Aorta (tissue), 5 donors: Measurements from ENCODE around the gene ETV5. TPM values are rescaled to one million over a fixed set of nuclear protein-coding genes. Genes with fewer than 3 reads are reported as not detected.

Source experiments
- ATAC-seq: fragments of 200-7000 bp; cut with Tn5 transposase; one replicate; pipeline ENCODE4 v1.9.1; 2022; ENCODE audit warnings: moderate library complexity; ENCODE audit not compliant: low FRiP score
- DNase-seq, 2 donors: peaks; one replicate each; pipeline ENCODE4 v3.0.0-alpha.2; 2020
- H3K27ac ChIP-seq, 2 donors: one replicate each; pipeline ENCODE4 v1.5.1; 2013; ENCODE audit warnings: low read length in 2 of 2, mild to moderate bottlenecking in 2 of 2, moderate library complexity in 2 of 2, control low read depth in 1 of 2, inconsistent platforms in 1 of 2, low read depth in 1 of 2
- H3K27me3 ChIP-seq, 2 donors: one replicate each; pipeline ENCODE4 v1.6.1; 2013; ENCODE audit warnings: control low read depth in 1 of 2, low read length in 1 of 2, mild to moderate bottlenecking in 1 of 2, moderate library complexity in 1 of 2; ENCODE audit not compliant: insufficient read depth in 2 of 2, control insufficient read depth in 1 of 2
- H3K36me3 ChIP-seq, 2 donors: one replicate each; pipeline ENCODE4 v1.6.1; 2013; ENCODE audit warnings: control low read depth in 1 of 2, low read length in 1 of 2, mild to moderate bottlenecking in 1 of 2; ENCODE audit not compliant: insufficient read depth in 2 of 2, control insufficient read depth in 1 of 2
- H3K4me1 ChIP-seq, 2 donors: one replicate each; pipeline ENCODE4 v1.6.1; 2013; ENCODE audit warnings: low read length in 2 of 2, control low read depth in 1 of 2, mild to moderate bottlenecking in 1 of 2, moderate library complexity in 1 of 2; ENCODE audit not compliant: insufficient read depth in 2 of 2, control insufficient read depth in 1 of 2
- H3K4me3 ChIP-seq, 2 donors: one replicate each; pipeline ENCODE4 v1.5.1; 2013; ENCODE audit warnings: low read length in 2 of 2, control low read depth in 1 of 2, mild to moderate bottlenecking in 1 of 2
- H3K9me3 ChIP-seq: one replicate; pipeline ENCODE4 v1.6.1; 2013; ENCODE audit warnings: mild to moderate bottlenecking, low read length; ENCODE audit not compliant: control insufficient read depth
- WGBS, 2 donors: extraction: QIAGEN DNeasy Blood & Tissue Kit; methylation state at CpG; one replicate each; pipeline ENCODE4 v1.1.7; 2013; 5-methylcytosine and 5-hydroxymethylcytosine counted together
- intact Hi-C, 2 donors: fragments of 100-400 bp; cut with DNase I; formaldehyde crosslinking; loops; one replicate each; pipeline versions ENCODE4 v1.14.2 to v1.15.0; 2022
- long read RNA-seq, 2 donors: library from polyadenylated mRNA; unstranded; transcript quantifications; one replicate each; pipeline ENCODE4 v2.0.0, GENCODE V29; 2020 to 2021
- polyA plus RNA-seq, 2 donors: library from polyadenylated mRNA; stranded (reverse); fragments of 200-250 nt; gene quantifications; one replicate each; pipeline ENCODE4 v1.2.3, GENCODE V29; 2013
- total RNA-seq, 2 donors: library from RNA; stranded (reverse); fragmentation: NEBNext Ultra II Directional; extraction: Animal tissue kit (Norgen Biotek cat#: 25700); gene quantifications; one replicate each; pipeline ENCODE4 v1.2.1, GENCODE V29; 2021
- donor health status: healthy with polysubstance abuse.
- donor health status: Bipolar disorder and iron deficiency.
- donor health status: DM: no; HTN: no; CAD: no.
- donor health status: DM: no; HTN: no; CAD: no.
- donor health status: DM: yes; HTN: yes; CAD: no.

The ETV5 gene
- total RNA-seq (10 to 100 TPM; 25.5 to 34.0 TPM), polyA plus RNA-seq (1 to 10 TPM; 7.6 to 8.7 TPM)
- long read RNA-seq, donor 1, transcript ETV5-211 (5 exons, 764 nt) = major isoform, 7 of 33 reads
- long read RNA-seq, donor 1, partial matches to known transcripts = 13 of 33 reads
- long read RNA-seq, donor 1, other reads (novel, unspliced or antisense) = 12 of 33 reads
- long read RNA-seq, donor 2, full-length matches to known transcripts = 2 of 6 reads
- long read RNA-seq, donor 2, partial matches to known transcripts = 1 of 6 reads
- long read RNA-seq, donor 2, other reads (novel, unspliced or antisense) = 3 of 6 reads

DNA sequence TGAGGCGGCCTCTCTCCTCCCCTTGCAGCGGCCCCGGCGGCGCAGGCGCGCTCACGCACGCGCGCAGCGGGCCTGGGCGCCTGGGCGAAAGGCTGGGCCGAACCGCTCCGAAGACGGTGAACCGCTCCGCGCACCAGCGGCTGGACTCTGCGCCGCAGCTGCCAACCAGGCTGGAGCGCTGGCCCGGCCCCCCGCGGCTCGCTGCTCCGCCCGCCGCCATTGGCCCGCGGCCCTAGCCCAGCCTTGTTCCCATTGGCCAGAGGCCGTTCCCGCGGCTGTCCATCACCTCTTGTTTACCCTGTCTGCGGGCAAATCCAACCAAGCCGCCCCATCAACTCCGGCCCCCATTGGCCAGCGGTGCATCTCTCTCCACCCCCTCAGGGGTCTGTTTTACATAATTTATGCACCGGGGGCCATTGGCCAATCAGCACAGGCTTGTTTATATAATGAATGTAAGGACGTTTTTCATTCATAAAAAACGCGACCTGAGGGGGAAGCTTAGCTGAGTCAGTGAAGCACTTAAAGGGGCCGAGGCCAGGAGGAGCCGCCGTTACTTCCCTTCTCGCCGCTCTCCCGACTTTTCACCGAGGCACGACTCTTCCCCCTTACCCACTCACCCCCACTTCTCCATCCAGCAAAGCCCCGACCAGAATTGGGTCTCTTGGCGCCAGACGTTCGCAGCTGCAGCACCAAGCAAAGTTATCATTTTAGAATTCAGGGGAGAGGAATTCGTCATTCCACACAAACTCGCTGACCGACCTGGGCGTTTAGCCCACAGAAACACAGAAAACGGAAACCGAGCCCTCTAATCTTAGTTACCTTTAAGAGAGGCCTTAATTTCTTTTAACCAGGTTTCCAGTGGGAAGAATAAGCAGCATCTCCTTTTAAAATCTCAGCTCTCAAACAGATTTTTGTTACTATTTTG, at the start of gene ETV5:
Gene ETV5 (minus strand): TSS at position 149 of the 925 bp plus-strand sequence. CDS start 3,221 bp downstream, outside the sequence.
- WGBS, 2 donors = 0 to 1% methylated on average over 38 to 63 of the region's 63 CpGs
- intact Hi-C loops = loop anchor here (1.0 to 5.0 kb wide), 3 partner anchors 127 to 172 kb away; no protein-coding TSS in a partner anchor
- H3K9me3 ChIP-seq = no peaks in the 10 kb centered on the region
- no peaks in the 10 kb centered on the region for H3K27me3 ChIP-seq
- H3K27ac ChIP-seq = peak within 1 kb of the TSS; percentile 79 to 87
- DNase-seq (peak; percentile 99 to 100), ATAC-seq (peak; percentile 97)
- peak within 1 kb of the TSS; percentile 75 to 87 for H3K4me3 ChIP-seq
- no peaks in the 10 kb centered on the region for H3K4me1 ChIP-seq
- H3K36me3 ChIP-seq = peaks cover 0 to 1% of the 10 kb centered on the region in 2 donors

GRCh38 chr3:186154641-186155040, 45.8 kb upstream of the ETV5 start:
- 95% methylated on average over 2 of the region's 2 CpGs for WGBS, 2 donors
- H3K4me3 ChIP-seq = no peak overlapping the region
- no peak for ATAC-seq
- no peaks in the 10 kb centered on the region for H3K36me3 ChIP-seq
- no peak for DNase-seq
- H3K27ac ChIP-seq = no peak overlapping the region
- H3K9me3 ChIP-seq = no peaks in the 10 kb centered on the region
- intact Hi-C loops = no loop called here
- no peaks in the 10 kb centered on the region for H3K27me3 ChIP-seq
- no peaks in the 10 kb centered on the region for H3K4me1 ChIP-seq

DNA sequence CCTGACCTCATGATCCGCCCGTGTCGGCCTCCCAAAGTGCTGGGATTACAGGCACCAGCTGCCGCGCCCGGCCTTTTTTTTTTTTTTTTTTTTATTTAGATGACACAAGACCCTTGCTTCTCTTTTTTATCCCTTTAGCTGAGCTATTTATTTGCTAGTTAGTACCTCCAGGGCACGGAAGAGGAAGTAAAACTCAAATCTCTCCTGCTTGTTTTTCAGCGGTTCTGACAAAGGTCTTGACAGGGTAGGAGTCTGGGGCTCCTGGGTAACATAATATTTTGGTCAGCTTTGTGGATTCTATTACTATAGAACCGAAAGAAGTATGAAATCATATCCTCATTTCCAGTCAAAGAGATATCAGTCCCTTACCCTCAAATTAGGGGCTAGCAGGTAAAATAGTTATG, 44.0 kb upstream of the ETV5 start:
- Histone ChIP-seq H3K27me3 (no peaks in the 10 kb centered on the region), H3K4me3 (no peak overlapping the region), H3K27ac (no peak overlapping the region), H3K4me1 (no peaks in the 10 kb centered on the region), H3K36me3 (peaks cover 0 to under 1% of the 10 kb centered on the region in 2 donors), H3K9me3 (no peaks in the 10 kb centered on the region)
- intact Hi-C loops = no loop called here
- no peak for DNase-seq
- WGBS, 2 donors = 82 to 90% methylated on average over 9 of the region's 9 CpGs
- no peak for ATAC-seq

DNA sequence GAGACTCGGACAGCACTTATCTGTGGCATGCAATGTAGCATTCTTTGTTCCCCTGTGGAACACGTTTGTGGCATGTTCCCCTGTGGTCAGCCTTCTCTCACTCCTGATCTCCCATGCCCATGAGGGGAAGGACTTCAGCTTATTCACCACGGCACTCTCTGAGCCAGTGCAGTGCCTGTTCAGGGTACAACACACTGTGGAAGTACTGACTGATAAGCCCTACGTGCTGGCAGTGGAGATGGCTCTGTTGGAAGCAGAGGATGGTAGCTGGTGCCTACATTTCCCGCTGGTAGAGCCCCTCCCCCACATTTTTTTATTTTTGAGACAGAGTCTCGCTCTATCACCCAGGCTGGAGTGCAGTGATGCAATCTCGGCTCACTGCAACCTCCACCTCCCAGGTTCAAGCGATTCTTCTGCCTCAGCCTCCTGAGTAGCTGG, 43.5 kb upstream of the ETV5 start:
- H3K36me3 ChIP-seq = peaks cover 0 to 4% of the 10 kb centered on the region in 2 donors
- 79% methylated on average over 8 of the region's 8 CpGs for WGBS, 2 donors
- H3K27me3 ChIP-seq = no peaks in the 10 kb centered on the region
- no peak for ATAC-seq
- intact Hi-C loops = no loop called here
- no peaks in the 10 kb centered on the region for H3K4me1 ChIP-seq
- no peak for DNase-seq
- no peaks in the 10 kb centered on the region for H3K9me3 ChIP-seq
- H3K4me3 ChIP-seq = no peak overlapping the region
- no peak overlapping the region for H3K27ac ChIP-seq

DNA sequence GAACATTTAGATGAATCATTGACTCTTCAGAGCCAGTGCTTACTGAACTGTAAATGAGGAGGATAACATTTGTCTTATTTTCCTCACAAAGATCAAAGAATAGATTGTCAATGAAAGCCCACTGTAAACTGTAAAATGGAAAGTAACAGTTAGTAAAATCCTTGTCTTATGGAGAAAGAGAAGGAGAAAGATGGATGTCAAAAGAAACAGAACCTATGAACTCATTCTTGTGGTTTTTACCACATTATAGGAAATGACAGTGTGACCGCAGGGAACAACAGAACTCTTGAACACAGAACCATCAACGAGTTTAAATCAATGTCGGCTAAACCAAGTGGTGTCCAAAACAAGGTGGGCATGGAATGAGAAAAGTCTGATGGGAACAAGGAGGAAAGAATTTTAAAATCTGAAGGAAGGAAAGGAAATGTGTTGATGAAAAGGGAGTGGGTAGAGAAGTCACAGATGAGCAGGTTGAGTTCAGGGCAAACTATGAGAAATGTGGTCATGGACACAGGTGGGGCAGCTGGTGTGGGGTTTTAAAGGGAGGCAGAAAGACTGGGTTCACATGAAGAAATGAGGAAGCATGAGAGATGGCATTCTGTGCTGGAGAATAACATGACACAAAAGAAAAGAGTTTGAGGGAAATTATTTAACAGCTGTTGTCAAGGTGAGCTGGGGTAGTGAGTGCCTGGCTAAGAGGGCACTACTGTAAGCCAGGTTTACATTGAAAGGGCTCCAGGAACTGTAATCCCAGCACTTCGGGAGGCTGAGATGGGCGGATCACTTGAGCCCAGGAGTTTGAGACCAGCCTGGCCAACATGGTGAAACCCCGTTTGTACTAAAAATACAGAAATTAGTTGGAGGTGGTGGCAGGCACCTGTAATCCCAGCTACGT, 42.4 kb upstream of the ETV5 start:
- ATAC-seq = no peak

GRCh38 chr3:186150041-186150830, 41.3 kb upstream of the ETV5 start:
- no peak overlapping the region for H3K4me3 ChIP-seq
- no peak overlapping the region for H3K27ac ChIP-seq
- DNase-seq (no peak), ATAC-seq (no peak)
- no peaks in the 10 kb centered on the region for H3K4me1 ChIP-seq
- H3K27me3 ChIP-seq = no peaks in the 10 kb centered on the region
- intact Hi-C loops = no loop called here
- H3K36me3 ChIP-seq = peaks cover 0 to 4% of the 10 kb centered on the region in 2 donors
- 79 to 83% methylated on average over 11 of the region's 11 CpGs for WGBS, 2 donors
- H3K9me3 ChIP-seq = no peaks in the 10 kb centered on the region

More for the DNA sequence above, 42.4 kb upstream of the ETV5 start:
- 85 to 86% methylated on average over 7 of the region's 7 CpGs for WGBS, 2 donors
- Histone ChIP-seq H3K9me3 (no peaks in the 10 kb centered on the region), H3K4me3 (no peak overlapping the region), H3K27me3 (no peaks in the 10 kb centered on the region), H3K4me1 (no peaks in the 10 kb centered on the region), H3K36me3 (peaks cover 0 to 4% of the 10 kb centered on the region in 2 donors), H3K27ac (no peak overlapping the region)
- intact Hi-C loops = no loop called here
- DNase-seq = no peak

- no peak for DNase-seq
- H3K4me3 ChIP-seq = no peak overlapping the region
- H3K27me3 ChIP-seq = no peaks in the 10 kb centered on the region
- ATAC-seq = no peak
- WGBS, 2 donors = 88 to 91% methylated on average over 15 of the region's 15 CpGs
- intact Hi-C loops = no loop called here
- H3K27ac ChIP-seq = no peak overlapping the region
- peaks cover 0 to 4% of the 10 kb centered on the region in 2 donors for H3K36me3 ChIP-seq
- H3K4me1 ChIP-seq = no peaks in the 10 kb centered on the region
- H3K9me3 ChIP-seq = no peaks in the 10 kb centered on the region
These were observed 40.6 kb upstream of the ETV5 start for GRCh38 chr3:186149319-186149960.
